ENCODE data around the gene SMPD2. TPM values are rescaled to one million over a fixed set of nuclear protein-coding genes. Genes with fewer than 3 reads are reported as not detected.

SMPD2 gene
- total and polyA plus RNA-seq, 2 experiments from 2014 or later: 11.1 to 12.5 TPM

DNA sequence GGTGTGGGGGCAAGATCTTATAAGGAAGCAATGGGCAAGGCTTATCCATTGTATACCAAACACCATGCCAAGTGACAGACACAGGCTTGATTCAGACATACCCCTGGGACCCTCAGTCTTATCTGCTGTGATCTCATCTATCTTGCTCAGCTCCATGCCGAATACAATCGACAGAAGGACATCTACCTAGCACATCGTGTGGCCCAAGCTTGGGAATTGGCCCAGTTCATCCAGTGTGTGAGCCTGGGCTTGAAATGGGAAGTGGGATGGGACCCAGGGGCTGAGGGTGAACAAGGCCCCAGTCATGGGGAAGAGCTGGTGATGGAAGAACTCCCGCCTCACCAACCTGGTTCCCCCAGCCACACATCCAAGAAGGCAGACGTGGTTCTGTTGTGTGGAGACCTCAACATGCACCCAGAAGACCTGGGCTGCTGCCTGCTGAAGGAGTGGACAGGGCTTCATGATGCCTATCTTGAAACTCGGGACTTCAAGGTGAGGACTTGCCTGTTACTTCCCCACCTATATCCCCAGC is 1.9 kb downstream of the SMPD2 start:
- no peaks in the 10 kb centered on the region for H3K9me3 ChIP-seq (ENCODE audit: low read depth)
- H3K4me1 ChIP-seq (ENCODE audit: low read depth): peaks cover 6% of the 10 kb centered on the region

DNA sequence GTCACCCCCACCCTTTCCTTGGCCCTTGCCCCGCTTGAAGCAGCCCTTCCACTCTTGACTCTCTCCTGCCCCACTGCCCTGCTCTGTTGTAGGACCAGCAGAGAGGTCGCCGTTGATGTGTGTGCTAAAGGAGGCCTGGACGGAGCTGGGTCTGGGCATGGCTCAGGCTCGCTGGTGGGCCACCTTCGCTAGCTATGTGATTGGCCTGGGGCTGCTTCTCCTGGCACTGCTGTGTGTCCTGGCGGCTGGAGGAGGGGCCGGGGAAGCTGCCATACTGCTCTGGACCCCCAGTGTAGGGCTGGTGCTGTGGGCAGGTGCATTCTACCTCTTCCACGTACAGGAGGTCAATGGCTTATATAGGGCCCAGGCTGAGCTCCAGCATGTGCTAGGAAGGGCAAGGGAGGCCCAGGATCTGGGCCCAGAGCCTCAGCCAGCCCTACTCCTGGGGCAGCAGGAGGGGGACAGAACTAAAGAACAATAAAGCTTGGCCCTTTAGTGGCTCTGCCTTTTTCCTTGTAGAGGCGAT is 3.0 kb downstream of the SMPD2 start:
- Histone ChIP-seq H3K27me3 (no peaks in the 10 kb centered on the region), H3K9me3 (ENCODE audit: low read depth) (no peaks in the 10 kb centered on the region), H3K4me3 (no peak overlapping the region), H3K27ac (no peak overlapping the region), H3K36me3 (no peaks in the 10 kb centered on the region), H3K4me1 (ENCODE audit: low read depth) (peaks cover 6% of the 10 kb centered on the region)
- no peak for DNase-seq (ENCODE audit: low read depth in 1 of 2, low spot score in 1 of 2)
- TF ChIP-seq, protein P1, sequence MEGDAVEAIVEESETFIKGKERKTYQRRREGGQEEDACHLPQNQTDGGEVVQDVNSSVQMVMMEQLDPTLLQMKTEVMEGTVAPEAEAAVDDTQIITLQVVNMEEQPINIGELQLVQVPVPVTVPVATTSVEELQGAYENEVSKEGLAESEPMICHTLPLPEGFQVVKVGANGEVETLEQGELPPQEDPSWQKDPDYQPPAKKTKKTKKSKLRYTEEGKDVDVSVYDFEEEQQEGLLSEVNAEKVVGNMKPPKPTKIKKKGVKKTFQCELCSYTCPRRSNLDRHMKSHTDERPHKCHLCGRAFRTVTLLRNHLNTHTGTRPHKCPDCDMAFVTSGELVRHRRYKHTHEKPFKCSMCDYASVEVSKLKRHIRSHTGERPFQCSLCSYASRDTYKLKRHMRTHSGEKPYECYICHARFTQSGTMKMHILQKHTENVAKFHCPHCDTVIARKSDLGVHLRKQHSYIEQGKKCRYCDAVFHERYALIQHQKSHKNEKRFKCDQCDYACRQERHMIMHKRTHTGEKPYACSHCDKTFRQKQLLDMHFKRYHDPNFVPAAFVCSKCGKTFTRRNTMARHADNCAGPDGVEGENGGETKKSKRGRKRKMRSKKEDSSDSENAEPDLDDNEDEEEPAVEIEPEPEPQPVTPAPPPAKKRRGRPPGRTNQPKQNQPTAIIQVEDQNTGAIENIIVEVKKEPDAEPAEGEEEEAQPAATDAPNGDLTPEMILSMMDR (IDR thresholded peaks at IDR 0.05; ENCODE audit: low read depth, low read length): no peak

More for the DNA sequence above, 1.9 kb downstream of the SMPD2 start:
- Histone ChIP-seq H3K36me3 (no peaks in the 10 kb centered on the region), H3K27ac (no peak overlapping the region), H3K4me3 (no peak overlapping the region), H3K27me3 (no peaks in the 10 kb centered on the region)
- DNase-seq (ENCODE audit: low read depth in 1 of 2, low spot score in 1 of 2): no peak
- TF ChIP-seq, protein P1 (IDR thresholded peaks at IDR 0.05; ENCODE audit: low read depth, low read length): no peak

DNA sequence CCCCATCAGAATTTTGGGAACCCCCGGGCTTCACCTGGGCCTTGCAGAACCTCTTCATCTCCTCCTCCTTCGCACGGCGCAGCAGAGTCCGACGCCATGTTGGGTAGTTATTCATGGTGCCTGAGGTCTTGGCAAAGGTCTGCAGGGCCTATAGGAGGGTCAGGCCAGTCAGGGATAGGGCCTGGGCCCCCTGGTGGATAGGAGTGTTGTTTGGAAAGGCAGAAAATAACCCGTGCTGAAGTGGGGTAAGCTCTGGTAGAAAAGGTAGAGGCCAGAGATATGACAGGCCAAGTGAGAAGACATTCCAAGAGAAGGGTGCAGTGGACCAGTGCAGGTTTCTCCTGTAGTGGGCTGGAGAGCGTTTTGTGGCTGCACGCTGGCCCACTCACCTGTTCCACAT is 4.9 kb downstream of the SMPD2 start:
- TF ChIP-seq, protein P1 (IDR thresholded peaks at IDR 0.05; ENCODE audit: low read depth, low read length): peak; percentile 18
- Histone ChIP-seq H3K9me3 (ENCODE audit: low read depth) (no peaks in the 10 kb centered on the region), H3K4me1 (ENCODE audit: low read depth) (peaks cover 6% of the 10 kb centered on the region), H3K27ac (no peak overlapping the region), H3K4me3 (no peak overlapping the region), H3K36me3 (no peaks in the 10 kb centered on the region), H3K27me3 (no peaks in the 10 kb centered on the region)
- no peak for DNase-seq (ENCODE audit: low read depth in 1 of 2, low spot score in 1 of 2)

DNA sequence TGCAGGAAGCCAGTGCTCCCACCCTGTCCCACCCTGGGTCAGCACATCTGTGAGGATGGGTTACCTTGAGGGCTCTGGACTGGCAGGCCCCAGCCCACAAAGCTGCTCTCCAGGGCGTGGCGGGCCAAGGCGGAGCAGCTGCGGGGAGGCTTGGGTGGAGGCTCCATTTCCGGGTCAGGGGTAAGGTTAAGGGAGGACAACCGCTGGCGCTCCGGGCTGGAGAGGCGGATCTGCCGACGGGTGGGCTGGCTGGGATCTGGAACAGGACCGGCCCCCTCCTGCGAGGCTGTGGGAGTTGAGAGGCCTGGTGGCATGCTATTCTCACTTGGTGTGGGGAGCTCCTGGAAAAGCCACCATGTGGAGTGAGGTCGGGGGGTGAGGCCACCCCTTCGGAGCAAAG is 5.5 kb downstream of the SMPD2 start:
- Histone ChIP-seq H3K36me3 (no peaks in the 10 kb centered on the region), H3K4me3 (no peak overlapping the region), H3K27me3 (no peaks in the 10 kb centered on the region), H3K9me3 (ENCODE audit: low read depth) (no peaks in the 10 kb centered on the region), H3K27ac (no peak overlapping the region), H3K4me1 (ENCODE audit: low read depth) (peaks cover 6% of the 10 kb centered on the region)
- DNase-seq (ENCODE audit: low read depth in 1 of 2, low spot score in 1 of 2): no peak
- TF ChIP-seq, protein P1 (IDR thresholded peaks at IDR 0.05; ENCODE audit: low read depth, low read length): no peak

DNA sequence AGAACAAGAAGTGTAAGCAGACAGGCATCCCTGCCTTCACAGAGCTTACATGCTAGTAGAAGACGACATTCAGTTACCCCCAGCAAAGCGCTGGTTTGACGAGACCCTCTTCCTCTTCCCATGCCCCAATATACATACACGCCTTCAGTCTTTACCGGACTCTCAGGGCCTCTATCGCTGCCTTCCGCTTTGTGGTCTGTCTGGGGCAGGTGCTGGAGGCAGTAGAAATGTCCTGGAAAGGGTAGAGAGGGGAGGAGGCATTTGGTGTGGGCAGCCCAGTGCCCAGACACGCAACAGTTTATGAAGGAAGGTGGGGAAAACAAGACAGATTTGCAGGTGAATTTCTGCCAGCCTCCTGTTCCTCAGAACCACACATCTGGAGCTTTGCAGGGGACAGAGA is 6.0 kb downstream of the SMPD2 start:
- TF ChIP-seq, protein P1 (IDR thresholded peaks at IDR 0.05; ENCODE audit: low read depth, low read length): no peak
- H3K27ac ChIP-seq: no peak overlapping the region
- no peaks in the 10 kb centered on the region for H3K9me3 ChIP-seq (ENCODE audit: low read depth)
- DNase-seq (ENCODE audit: low read depth in 1 of 2, low spot score in 1 of 2): no peak
- no peaks in the 10 kb centered on the region for H3K27me3 ChIP-seq
- H3K36me3 ChIP-seq: no peaks in the 10 kb centered on the region
- peaks cover 4% of the 10 kb centered on the region for H3K4me1 ChIP-seq (ENCODE audit: low read depth)
- H3K4me3 ChIP-seq: no peak overlapping the region
